NCI-H2107 treated with DMSO at 0.1 percent for 48 hours (cell line): ENCODE results near the gene NPIPB8.
"Not testable (repeated sequence)": the region's sequence is repeated elsewhere in the genome, so short reads cannot be mapped to it uniquely, and the experiment has no call there.

Source experiments
- DNase-seq: peaks from one replicate; lab custom pipeline; 2025; ENCODE audit not compliant: unreplicated experiment; lab: John Stamatoyannopoulos, UW

The NPIPB8 gene

DNA sequence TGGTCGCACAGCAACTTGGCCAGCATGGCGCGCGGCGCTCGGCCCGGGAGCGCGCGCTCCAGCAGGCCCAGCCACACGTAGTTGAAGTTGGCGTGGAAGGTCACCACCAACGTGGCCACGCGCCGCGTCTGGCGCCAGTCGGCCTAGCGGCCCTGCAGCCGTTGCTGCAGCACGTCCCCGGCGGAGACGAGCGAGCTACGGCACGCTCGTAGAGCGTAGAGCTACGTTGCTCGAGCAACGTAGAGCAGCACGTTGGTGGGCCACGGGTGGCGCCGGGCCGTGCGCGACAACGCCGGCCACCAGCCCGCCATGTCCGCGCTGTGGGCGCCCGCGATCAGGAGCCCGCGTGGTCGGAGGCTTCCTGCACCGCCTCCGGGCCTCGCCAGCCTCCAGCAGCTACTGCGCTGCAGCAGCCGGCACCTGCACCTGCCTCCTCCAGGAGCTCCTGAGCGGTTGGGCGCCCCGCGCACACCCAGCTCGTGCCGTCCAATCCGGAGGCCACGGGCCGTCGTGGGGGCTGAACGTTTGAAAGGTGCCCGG, 14.6 kb upstream of the NPIPB8 start:
- DNase-seq, result peak; percentile 62

DNA sequence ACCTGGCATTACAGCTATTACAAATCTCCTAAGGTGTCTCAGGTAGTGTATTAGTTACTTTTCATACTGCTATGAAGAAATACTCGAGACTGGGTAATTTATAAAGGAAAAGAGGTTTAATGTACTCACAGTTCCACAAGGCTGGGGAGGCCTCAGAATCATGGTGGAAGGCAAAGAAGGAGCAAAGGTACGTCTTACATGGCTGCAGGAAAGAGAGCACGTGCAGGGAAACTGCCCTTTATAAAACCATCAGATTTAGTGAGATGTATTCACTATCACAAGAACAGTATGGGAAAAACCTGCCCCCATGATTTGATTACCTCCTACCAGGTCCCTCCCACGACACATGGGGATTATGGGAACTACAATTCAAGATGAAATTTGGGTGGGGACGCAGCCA, 7.0 kb upstream of the NPIPB8 start:
- not testable (repeated sequence) for DNase-seq

DNA sequence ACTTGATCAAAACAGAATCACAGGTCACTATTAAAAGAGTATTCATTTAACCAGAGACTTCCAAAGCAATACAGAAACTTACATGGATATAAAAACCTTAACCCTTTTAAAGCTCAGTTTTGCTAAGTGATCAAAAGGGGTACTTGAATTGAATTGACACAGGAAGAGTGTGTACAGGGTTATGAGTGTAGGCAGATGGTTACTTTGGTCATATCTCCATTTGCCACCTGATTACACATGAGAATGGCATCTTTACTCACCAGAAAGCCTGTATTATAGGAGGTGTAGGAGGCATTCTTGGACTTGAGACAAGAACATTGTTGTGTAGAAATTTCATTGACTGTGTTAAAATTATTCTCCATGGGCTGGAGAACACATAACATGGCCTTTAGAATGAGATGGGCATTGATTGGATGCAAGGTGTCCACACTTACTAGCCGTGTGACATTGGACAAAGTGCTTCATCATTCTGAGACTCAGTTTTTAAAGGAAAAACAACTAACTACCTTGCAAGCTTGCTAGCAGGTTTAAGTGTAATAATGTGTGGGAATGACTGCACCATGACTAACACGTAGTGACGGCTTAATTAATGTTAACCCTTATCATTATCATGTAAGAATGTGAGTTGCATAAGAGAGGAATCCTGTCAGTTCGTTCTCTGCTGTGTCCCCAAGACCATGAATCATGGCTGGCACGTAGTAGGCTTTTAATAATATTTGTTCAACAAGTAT, 1.6 kb upstream of the NPIPB8 start:
- not testable (repeated sequence) for DNase-seq

DNA sequence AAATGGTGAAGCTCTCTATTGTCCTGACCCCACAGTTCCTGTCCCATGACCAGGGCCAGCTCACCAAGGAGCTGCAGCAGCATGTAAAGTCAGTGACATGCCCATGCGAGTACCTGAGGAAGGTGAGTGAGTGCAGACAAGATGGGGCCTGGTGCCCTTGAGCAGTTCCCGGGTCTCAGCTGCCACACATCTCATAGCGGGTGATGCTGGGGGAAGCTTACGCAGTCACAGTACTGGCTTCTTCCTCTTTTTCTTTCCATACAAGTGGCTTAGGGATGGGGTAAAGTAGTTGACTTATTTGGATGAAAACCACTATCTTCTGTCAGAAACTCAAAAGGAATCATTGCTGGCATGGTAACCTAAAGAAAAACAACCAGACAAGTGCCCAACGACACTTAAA, 494 bp downstream of the NPIPB8 start:
- not testable (repeated sequence) for DNase-seq

DNA sequence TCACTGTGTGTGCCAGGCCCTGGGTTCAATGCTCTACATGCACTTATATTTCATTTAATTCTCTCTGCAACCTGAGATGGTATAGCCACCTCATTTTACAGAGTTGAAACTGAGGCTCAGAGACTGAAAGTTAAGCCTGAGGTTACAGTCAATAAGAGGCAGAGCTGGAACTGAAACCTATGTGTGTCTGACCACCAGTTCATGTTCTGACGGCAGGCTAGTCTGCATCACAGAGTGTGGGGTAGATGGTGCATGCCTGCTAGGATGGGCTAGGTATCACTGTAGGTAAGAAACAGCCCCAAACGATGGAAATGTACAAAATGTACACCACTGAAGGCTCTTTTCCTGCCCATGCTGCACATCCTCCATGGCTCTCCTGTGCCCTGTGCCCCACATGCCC, 2.1 kb downstream of the NPIPB8 start:
- not testable (repeated sequence) for DNase-seq

DNA sequence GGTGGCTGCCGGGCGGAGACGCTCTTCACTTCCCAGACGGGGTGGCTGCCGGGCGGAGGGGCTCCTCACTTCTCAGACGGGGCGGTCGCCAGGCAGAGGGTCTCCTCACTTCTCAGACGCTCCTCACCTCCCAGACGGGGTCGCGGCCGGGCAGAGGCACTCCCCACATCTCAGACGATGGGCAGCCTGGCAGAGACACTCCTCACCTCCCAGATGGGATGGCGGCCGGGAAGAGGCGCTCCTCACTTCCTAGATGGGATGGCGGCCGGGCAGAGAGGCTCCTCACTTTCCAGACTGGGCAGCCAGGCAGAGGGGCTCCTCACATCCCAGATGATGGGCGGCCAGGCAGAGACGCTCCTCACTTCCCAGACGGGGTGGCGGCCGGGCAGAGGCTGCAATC, 28.4 kb downstream of the NPIPB8 start:
- DNase-seq, result not testable (repeated sequence)

DNA sequence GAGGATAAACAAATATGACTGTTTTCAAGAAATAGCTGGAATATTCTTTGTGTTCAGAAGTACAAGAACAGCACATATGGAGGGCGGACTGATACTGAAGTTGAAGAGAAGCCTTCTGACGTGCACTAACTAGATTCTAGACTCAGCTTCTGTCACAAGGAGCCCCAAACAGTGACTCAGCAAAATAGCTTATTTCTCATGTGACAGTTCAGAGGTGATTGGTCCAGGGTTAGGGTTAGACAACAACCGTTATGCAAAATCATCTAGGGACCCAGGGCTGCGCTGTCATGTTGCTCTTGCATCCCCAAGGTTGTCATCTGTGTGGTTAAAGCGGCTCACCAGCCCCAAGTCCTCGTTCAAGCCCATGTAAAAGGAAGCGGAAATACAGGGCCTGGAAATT, 29.6 kb downstream of the NPIPB8 start:
- DNase-seq, result not testable (repeated sequence)

DNA sequence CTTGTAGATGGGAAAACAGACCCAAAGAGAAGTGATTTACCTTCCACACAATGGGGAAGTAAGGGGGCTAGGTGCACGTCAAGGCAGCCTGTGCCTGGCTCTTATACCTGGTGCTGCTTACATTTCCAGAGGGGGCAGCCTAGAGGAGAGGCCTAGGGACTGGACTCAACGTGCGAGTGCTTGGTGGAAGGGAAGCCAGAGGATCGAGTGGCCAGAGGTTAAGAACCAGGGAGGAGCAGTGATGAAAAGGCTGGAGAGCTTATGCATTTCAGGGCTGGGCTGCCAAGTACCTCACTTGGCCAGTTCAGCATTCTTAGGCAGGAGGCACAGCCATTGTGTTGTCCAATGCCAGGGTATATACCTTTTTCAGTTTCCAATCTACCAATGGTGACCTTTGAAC, 30.3 kb downstream of the NPIPB8 start:
- DNase-seq, result not testable (repeated sequence)

DNA sequence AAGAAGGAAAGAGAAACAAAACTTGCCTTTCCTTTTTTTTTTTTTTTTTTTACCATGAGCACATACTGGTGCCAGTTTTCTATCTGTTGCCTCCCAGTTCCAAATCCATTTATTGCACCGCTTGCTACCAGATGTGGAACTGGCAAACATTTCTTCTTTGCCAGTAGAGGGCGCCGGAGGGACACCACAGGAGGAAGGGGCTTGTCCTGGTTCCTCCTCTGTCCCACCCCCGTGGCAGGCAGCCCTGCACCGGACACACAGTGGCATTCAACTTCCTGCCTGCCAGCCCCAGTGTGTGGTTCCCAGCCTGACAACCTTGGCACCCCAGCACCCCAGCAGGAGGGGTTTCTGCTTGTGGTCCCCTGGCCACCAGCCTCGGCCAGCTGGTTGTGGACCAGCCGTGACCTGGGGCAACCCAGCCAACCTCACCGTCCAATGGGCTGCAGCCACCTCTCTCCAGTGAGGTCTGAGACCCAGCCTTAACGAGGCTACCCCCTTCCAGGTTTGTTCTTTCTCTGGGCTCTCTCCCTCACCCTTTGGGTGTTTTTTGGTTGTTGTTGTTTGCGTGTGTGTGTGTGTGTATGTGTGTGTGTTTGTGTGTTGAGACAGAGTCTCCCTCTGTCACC, 50.6 kb downstream of the NPIPB8 start:
- DNase-seq, result not testable (repeated sequence)

DNA sequence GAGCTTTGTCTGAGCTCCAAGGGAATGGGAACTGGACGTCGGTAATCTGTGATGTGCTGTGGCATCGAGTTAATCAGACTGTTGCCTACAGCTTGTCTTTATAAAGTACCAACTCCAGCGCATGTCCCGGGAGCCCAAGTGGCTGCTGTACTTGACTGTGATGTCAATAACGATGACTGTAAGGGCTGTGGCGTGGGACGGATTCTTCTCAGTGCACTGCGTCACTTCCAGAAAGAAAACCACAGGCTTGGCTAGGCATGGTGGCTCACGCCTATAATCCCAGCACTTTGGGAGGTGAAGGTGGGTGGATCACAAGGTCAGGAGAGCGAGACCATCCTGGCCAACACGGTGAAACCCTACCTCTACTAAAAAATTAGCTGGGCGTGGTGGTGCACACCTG, 51.6 kb downstream of the NPIPB8 start:
- DNase-seq, result not testable (repeated sequence)

DNA sequence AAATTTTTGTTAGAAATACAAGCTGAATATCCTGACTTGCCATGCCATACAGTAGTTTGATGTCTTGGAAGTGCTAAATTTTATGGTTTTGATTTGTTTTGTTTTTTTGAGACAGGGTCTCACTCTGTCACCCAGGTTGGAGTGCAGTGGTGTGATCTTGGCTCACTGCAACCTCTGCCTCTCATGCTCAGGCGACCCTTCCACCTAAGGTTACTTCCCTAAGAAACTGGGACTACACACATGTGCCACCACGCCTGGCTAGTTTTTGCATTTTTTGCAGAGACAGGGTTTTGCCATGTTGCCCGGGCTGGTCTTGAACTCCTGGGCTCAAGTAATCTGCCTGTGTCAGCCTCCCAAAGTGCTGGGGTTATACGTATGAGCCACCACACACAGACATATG, 53.9 kb downstream of the NPIPB8 start:
- not testable (repeated sequence) for DNase-seq

DNA sequence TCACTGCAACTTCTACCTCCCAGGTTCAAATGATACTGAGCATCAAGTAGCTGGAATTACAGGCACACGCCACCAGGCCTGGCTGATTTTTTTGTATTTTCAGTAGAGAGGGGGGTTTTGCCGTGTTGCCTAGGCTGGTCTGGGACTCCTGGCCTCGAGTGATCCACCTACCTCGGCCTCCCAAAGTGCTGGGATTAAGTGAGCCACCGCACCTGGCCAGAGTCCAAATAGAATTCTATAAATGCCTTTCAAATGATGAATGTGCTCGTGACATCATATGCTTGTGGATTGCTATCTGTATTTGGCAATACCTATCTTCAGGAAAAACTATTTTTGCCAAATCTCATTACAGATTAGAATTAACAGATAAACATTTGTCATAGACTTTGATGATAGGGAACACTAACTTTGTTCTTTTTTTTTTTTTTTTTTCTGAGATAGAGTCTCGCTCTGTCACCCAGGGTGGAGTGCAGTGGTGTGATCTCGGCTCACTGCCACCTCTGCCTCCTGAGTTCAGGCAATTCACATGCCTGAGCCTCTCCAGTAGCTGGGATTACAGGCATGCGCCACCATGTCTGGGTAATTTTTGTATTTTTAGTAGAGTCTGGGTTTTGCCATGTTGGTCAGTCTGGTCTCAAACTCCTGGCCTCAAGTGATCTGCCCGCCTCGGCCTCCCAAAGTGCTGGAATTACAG, 55.5 kb downstream of the NPIPB8 start:
- not testable (repeated sequence) for DNase-seq

DNA sequence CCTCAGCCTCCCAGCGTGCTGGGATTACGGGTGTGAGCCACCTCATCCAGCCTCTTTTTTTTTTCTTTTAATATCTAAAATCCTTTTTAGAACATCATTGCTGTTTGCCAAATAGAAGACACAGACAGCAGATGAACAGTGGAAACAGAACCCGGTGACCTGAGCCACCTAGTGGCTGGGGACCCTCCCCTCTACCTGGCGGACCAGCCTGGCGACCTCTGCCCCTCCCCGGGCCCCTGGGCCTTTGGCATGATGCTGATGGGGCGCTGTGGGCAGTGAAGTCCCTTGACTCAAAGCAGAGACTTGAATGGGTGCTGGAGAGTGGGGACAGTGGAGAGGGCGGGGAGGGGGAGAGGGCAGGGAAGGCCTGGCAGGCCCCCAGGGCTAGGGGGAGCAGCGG, 61.9 kb downstream of the NPIPB8 start:
- DNase-seq, result not testable (repeated sequence)

DNA sequence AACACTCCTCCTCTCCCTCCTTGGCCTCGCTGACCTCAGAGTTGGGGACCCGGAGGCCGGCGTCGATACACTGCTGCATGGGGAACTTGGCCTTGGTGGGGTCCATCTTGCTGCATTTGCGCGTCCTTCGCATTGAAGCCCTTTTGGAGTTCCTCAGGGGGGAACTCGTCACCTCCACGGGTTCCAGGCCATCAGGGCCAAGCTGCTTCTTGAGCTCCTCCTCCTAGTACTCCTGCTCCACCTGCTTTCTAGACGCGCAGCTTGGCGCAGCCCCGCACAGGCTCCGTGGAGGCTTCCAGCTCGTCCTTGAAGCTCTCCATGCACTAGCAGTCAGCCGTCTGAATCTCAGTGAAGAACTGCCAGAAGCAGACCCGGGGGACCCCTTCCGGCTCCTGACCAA, 62.5 kb downstream of the NPIPB8 start:
- DNase-seq, result not testable (repeated sequence)

DNA sequence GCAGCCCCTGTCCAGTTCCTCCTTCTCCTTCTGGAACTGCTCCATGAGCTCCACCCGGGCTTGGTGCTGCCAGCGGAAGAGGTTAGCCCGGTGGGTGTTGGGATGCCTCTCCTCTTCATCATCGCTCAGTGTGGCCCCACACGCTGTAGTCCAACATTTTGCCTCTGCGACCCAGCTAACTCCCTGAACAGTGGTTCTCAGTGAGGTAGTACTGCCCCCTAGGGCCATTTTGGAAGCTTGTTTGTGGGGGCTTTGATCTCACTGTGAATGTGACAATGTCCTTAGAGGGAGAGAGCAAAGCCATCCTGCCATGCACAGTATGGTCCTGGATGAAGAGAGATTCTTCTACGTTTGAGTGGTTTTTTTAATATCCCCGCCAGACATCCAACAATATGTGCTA, 63.5 kb downstream of the NPIPB8 start:
- DNase-seq, result not testable (repeated sequence)

DNA sequence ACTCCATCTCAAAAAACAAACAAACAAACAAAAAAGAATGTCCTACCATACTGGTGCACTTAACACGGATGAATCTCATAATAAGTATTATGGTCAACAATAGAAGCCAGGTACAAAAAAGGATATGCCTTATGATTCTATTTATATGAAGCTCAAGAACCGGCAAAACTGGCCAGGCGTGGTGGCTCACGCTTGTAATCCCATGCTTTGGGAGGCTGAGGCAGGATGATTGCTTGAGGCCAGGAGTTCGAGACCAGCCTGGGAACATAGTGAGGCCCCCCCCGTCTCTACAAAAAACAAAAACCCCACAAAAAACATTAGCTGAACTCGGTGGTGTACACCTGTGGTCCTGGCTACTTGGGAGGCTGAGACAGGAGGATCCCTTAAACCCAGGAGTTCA, 66.4 kb downstream of the NPIPB8 start:
- not testable (repeated sequence) for DNase-seq
